HepG2 (cell line): ENCODE results near the gene RANGRF. TPM values are rescaled to one million over a fixed set of nuclear protein-coding genes. Genes with fewer than 3 reads are reported as not detected.

ENCODE experiments used
- CENPT ChIP-seq: sonication (generic); formaldehyde crosslinking; IDR thresholded peaks from 2 replicates; pipeline ENCODE4 v1.8.0; 2022; ENCODE audit warnings: low read depth, mild to moderate bottlenecking, moderate library complexity, missing genetic modification reagents
- NFAT5 ChIP-seq: sonication (generic); formaldehyde crosslinking; IDR thresholded peaks from 2 replicates; pipeline ENCODE4 v1.4.0; 2020; ENCODE audit warnings: missing genetic modification reagents
- ZNF224 ChIP-seq: sonication (generic); formaldehyde crosslinking; IDR thresholded peaks from 2 replicates; pipeline ENCODE4 v1.5.0; 2020; ENCODE audit warnings: mild to moderate bottlenecking, missing genetic modification reagents
- ZNF282 ChIP-seq: fragments of 450-650 bp; IDR thresholded peaks from 2 replicates; pipeline ENCODE4 v1.6.1; 2018; ENCODE audit not compliant: partially characterized antibody
- ZNF766 ChIP-seq: sonication (generic); formaldehyde crosslinking; IDR thresholded peaks from 2 replicates; pipeline ENCODE4 v1.5.0; 2020; ENCODE audit warnings: missing genetic modification reagents, borderline replicate concordance
- polyA plus RNA-seq, 8 experiments: library from polyadenylated mRNA; depleted of rRNA in 3 of 8; stranded (reverse) in 7 of 8; unstranded in 1 of 8; fragments of >200 nt; fragmentation: Illumina TruSeq in 4 of 8; extraction: Trizol in 4 of 8; gene quantifications; 2 replicates each; pipeline versions ENCODE4 v1.2.1 to v1.2.3, GENCODE V29; 2011 to 2016; ENCODE audit warnings: low read depth in 4 of 8, missing spikeins in 1 of 8, mixed read lengths in 1 of 8; ENCODE audit not compliant: insufficient read depth in 1 of 8
- total RNA-seq, 5 experiments: library from RNA; depleted of rRNA; stranded (reverse); fragments of >200 nt; fragmentation: Illumina TruSeq; extraction: Trizol; gene quantifications; 2 replicates each; pipeline ENCODE4 v1.2.3, GENCODE V29; 2016; ENCODE audit warnings: low read depth in 1 of 5

The RANGRF gene
- total and polyA plus RNA-seq, 2 of the 13 experiments (the other 11 are each of a cell fraction or from before 2014, with no cell fraction given), result 18.6 to 40.7 TPM

- peak; percentile 73; the same call in 1 of the 2 replicates for TF ChIP-seq NFAT5 (CRISPR knock-in tag)
- TF ChIP-seq ZNF224 (CRISPR knock-in tag), result peak; percentile 53; the same call in 1 of the 2 replicates
- no peak for TF ChIP-seq ZNF766
- TF ChIP-seq ZNF282, result no peak
- 0 out of 2 replicates have a peak, but pooled peaks have one; percentile 38 for TF ChIP-seq CENPT (CRISPR knock-in tag)
Observed at GRCh38 chr17:8248751-8249607, 39.5 kb upstream of the RANGRF start, which contains the start of gene PFAS (continued).
